ENCODE measurements around the gene TKT. TPM values are rescaled to one million over a fixed set of nuclear protein-coding genes. Genes with fewer than 3 reads are reported as not detected.

The TKT gene
- total and polyA plus RNA-seq, 2 of the 13 experiments (the other 11 are each of a cell fraction or from before 2014, with no cell fraction given), result 150 to 238 TPM

DNA sequence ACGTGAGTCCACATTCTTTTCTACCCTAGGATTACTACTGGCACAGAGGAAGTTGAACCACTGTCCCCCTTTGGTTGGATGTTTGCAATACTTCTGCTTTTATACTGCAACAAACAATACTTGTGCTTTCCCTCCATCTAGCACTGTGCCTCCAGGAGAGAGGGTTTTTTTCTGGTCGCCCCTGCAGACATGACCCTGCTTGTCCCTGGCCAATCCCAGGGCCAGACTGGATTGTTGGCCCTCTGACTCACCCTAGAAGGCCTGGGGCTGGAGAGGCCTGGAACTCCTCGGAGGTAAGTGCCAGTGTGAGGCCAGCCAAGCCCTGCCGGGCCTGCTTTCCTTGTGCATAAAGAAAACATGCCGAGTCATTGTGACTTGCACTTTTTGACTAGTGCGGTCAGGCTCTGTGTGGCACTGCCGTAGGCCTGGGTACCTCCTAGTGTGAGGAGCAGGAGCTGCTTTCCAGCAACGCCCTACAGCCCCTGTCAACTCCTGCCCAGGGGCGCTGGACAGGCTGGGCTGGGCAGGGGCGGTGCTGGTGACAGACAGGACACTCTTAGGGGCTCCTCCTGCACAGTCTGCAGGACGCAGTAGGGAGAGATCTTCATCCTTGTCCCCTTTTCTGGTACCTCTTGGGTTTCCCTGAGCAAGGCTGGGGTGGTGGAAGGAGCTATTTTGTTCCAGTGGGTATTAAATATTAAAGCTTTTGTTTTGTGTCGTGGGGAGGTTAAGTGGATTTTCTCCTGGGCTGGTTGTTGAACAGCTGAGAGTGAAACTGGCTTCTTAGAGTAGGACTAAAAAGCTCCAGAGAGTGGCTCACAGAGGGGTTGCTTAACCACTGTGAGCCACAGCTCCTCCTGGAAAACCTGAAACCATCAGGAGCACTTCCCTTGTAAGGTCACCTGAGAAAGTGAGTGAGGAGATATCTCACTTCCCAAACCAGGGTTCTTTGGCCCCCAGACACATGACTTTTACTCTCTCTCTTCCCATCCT, 14.4 kb upstream of the TKT start (continued):
- TF ChIP-seq ZNF317 (CRISPR knock-in tag; IDR thresholded peaks at IDR 0.05) (0 out of 2 replicates have a peak, but pooled peaks have one; percentile 45), ESRRA (CRISPR knock-in tag; IDR thresholded peaks at IDR 0.05; ENCODE audit: low read depth) (0 out of 2 replicates have a peak, but pooled peaks have one; percentile 54), ZNF121 (CRISPR knock-in tag; IDR thresholded peaks at IDR 0.05) (peak; percentile 78), MTA3 (CRISPR knock-in tag; IDR thresholded peaks at IDR 0.05) (no peak), ZSCAN22 (CRISPR knock-in tag; IDR thresholded peaks at IDR 0.05) (no peak), NR2C2 (CRISPR knock-in tag; IDR thresholded peaks at IDR 0.05; ENCODE audit: borderline replicate concordance) (peak; percentile 35; the same call in 1 of the 2 replicates), ZNF746 (CRISPR knock-in tag; IDR thresholded peaks at IDR 0.05) (no peak), ZNF501 (CRISPR knock-in tag; IDR thresholded peaks at IDR 0.05) (peak; percentile 61), HMG20B (CRISPR knock-in tag; conservative IDR thresholded peaks at IDR 0.05) (no peak; the same call in 1 of the 2 replicates), ZNF556 (CRISPR knock-in tag; IDR thresholded peaks at IDR 0.05; ENCODE audit: borderline replicate concordance) (0 out of 2 replicates have a peak, but pooled peaks have one; percentile 33), THAP8 (CRISPR knock-in tag; IDR thresholded peaks at IDR 0.05; ENCODE audit: borderline replicate concordance) (no peak), TOPORS (CRISPR knock-in tag; IDR thresholded peaks at IDR 0.05) (no peak), ZNF138 (CRISPR knock-in tag; IDR thresholded peaks at IDR 0.05; ENCODE audit: low read depth) (no peak), HNRNPL (IDR thresholded peaks at IDR 0.05; ENCODE audit: low read depth, low read length) (peak; percentile 93), SIN3A (IDR thresholded peaks at IDR 0.05; ENCODE audit: borderline replicate concordance, low read depth, low read length) (peak; percentile 89), RFX3 (CRISPR knock-in tag; IDR thresholded peaks at IDR 0.05) (no peak), PLRG1 (conservative IDR thresholded peaks at IDR 0.05) (no peak), PPARG (CRISPR knock-in tag; conservative IDR thresholded peaks at IDR 0.05) (no peak), ZNF737 (CRISPR knock-in tag; IDR thresholded peaks at IDR 0.05; ENCODE audit: borderline replicate concordance) (no peak), MAF1 (CRISPR knock-in tag; IDR thresholded peaks at IDR 0.05; ENCODE audit: borderline replicate concordance) (no peak), ZNF337 (CRISPR knock-in tag; IDR thresholded peaks at IDR 0.05; ENCODE audit: borderline replicate concordance, low read depth) (peak; percentile 31; the same call in 1 of the 2 replicates), RFX1 (IDR thresholded peaks at IDR 0.05) (no peak), CEBPB (IDR thresholded peaks at IDR 0.05; ENCODE audit: borderline replicate concordance, low read depth, low read length) (no peak), HDAC6 (IDR thresholded peaks at IDR 0.05; ENCODE audit: low read depth, low read length) (no peak), FOXM1 (CRISPR knock-in tag; IDR thresholded peaks at IDR 0.05) (no peak), NRL (CRISPR knock-in tag; IDR thresholded peaks at IDR 0.05; ENCODE audit: borderline replicate concordance) (peak; percentile 93), NR2F6 (IDR thresholded peaks at IDR 0.05) (peak; percentile 42; the same call in 1 of the 2 replicates), NR2F6 (CRISPR knock-in tag; IDR thresholded peaks at IDR 0.05) (peak; percentile 48; the same call in 1 of the 2 replicates), SP2 (CRISPR knock-in tag; IDR thresholded peaks at IDR 0.05) (no peak), TBX3 (IDR thresholded peaks at IDR 0.05; ENCODE audit: borderline replicate concordance) (0 out of 2 replicates have a peak, but pooled peaks have one; percentile 18)
- TF ChIP-seq, protein P1, sequence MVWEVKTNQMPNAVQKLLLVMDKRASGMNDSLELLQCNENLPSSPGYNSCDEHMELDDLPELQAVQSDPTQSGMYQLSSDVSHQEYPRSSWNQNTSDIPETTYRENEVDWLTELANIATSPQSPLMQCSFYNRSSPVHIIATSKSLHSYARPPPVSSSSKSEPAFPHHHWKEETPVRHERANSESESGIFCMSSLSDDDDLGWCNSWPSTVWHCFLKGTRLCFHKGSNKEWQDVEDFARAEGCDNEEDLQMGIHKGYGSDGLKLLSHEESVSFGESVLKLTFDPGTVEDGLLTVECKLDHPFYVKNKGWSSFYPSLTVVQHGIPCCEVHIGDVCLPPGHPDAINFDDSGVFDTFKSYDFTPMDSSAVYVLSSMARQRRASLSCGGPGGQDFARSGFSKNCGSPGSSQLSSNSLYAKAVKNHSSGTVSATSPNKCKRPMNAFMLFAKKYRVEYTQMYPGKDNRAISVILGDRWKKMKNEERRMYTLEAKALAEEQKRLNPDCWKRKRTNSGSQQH (CRISPR knock-in tag; IDR thresholded peaks at IDR 0.05; ENCODE audit: low read depth), result no peak
